ENCODE measurements around the gene SLC5A8.

The SLC5A8 gene, protein sequence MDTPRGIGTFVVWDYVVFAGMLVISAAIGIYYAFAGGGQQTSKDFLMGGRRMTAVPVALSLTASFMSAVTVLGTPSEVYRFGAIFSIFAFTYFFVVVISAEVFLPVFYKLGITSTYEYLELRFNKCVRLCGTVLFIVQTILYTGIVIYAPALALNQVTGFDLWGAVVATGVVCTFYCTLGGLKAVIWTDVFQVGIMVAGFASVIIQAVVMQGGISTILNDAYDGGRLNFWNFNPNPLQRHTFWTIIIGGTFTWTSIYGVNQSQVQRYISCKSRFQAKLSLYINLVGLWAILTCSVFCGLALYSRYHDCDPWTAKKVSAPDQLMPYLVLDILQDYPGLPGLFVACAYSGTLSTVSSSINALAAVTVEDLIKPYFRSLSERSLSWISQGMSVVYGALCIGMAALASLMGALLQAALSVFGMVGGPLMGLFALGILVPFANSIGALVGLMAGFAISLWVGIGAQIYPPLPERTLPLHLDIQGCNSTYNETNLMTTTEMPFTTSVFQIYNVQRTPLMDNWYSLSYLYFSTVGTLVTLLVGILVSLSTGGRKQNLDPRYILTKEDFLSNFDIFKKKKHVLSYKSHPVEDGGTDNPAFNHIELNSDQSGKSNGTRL

GRCh38 chr12:101209319-101210302 lies at the start of gene SLC5A8:
Gene SLC5A8 (minus strand): TSS chr12:101210238. CDS start chr12:101209848, 390 bp downstream.
- FAIRE-seq = no peak

DNA sequence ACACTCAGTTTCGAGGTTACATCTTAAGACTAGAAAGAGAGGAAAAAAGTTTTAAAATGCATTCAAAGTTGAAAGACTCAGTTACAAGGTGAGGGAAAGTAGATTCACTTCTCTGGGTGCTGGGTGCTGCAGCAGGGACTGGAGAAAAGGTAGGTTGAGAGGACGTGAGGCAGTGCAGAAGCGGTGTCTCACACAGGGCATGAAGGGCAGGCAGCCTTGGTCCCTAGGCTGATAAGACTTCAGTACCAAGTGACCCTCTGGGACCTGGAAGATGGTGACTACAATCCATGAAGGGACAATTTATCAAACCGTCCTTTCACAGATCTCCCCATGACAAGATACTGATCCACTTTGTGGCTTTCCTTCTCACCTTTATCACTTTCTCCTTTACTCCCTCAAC lies 47.3 kb upstream of the SLC5A8 start:
- FAIRE-seq = no peak

GRCh38 chr12:101256266-101256665 lies 46.2 kb upstream of the SLC5A8 start:
- FAIRE-seq = no peak

- FAIRE-seq = no peak
Observed at GRCh38 chr12:101243616-101244015, 33.6 kb upstream of the SLC5A8 start.

GRCh38 chr12:101243074-101243473 lies 33.0 kb upstream of the SLC5A8 start:
- no peak for FAIRE-seq

- no peak for FAIRE-seq
Observed at GRCh38 chr12:101238800-101239329, 28.8 kb upstream of the SLC5A8 start.

GRCh38 chr12:101238306-101238705 lies 28.3 kb upstream of the SLC5A8 start:
- no peak for FAIRE-seq

- FAIRE-seq = no peak
Observed at GRCh38 chr12:101235686-101236085, 25.6 kb upstream of the SLC5A8 start.

- no peak for FAIRE-seq
Observed at GRCh38 chr12:101231636-101232035, 21.6 kb upstream of the SLC5A8 start.

DNA sequence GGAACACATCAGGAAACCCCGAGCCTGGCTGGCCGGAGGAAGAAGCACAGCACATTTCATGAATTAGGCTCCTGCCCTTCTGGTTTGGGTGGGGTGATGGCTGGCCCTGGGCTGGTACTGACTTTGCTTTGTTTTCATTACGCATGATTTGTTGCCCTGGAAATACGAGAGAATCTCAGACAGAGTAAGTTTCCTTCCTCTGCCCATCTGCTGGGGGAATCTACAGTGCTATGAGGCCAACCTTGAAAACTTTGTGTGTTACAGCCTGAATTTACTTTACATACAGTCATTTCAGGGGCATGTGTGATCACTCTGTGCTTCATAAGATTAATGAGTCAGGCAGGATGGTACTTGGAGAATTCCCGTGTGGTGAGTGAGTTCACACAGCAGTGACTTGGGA lies 20.5 kb upstream of the SLC5A8 start:
- FAIRE-seq = no peak

- FAIRE-seq = no peak
Observed at GRCh38 chr12:101229841-101230241, 19.8 kb upstream of the SLC5A8 start.

DNA sequence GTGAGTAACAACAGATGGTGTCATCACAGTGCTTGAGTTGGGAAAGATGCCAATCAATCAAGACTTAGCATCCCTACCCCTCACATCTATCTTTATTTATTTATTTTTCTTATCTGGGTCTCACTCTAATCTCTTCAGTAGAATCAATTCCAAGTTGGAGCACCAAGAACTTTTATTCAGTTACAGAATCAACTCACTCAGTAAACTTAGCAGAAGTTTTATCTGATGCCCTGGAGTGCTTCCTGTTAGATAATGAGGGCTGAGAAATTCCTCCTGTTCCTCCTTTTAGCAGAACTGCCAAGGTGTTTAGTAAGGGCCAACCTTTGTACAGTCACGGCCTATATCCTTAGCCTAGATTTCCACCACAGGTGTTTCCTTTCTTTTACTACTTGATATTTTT lies 11.3 kb upstream of the SLC5A8 start:
- no peak for FAIRE-seq

- FAIRE-seq = no peak
Observed at GRCh38 chr12:101216810-101217209, 6.8 kb upstream of the SLC5A8 start.

- FAIRE-seq = no peak
Observed at GRCh38 chr12:101207086-101207780, 2.8 kb downstream of the SLC5A8 start.

DNA sequence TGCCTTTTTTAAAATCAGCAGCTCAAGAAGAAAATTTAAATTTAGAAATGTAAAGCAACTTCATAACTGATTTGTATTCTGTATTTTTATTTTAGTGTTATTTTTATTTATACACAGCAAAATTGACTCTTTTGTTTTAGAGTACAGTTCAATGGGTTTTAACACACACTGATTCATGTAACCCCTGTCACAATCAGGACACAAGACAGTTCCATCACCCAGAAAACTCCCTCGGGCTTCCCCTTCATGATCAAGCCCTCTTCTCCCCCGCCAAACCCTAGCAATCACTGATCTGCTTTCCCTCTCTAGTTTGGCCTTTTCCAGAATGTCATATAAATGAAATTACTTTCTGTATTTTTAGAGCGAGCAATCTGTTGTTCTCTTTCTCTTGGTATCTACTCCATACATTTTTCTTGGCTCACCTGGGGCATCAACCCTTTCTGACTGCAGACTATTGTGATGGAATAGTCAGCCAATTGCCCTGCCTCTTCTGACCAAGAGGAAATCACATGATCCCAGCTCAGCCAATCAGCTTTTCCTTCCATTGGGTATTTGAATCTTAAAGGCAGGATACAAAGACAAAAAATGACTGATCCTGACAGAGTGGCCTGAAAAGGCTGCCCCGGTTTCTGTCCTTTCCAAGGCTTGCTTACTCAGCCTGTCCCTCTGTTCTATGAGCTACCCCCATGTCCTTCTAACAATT lies 5.3 kb downstream of the SLC5A8 start:
- FAIRE-seq = no peak

DNA sequence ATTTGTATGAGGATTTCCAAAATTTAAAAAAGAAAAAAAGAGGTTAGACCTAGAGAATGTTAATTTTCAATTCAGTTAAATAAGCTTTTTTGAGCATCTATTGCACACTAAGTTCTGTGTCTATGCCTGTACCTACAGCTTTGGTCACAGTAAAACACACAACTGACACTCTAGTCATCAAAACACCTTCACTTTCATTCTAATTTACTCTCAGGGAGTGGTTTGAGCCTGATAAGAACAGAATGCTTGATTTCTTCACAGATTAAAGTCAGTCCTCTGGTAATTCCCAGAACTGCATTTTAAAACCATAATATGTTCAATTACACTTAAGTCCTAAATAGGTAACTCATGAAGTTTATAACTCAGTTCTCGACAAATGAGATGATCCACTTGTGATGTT lies 9.2 kb downstream of the SLC5A8 start:
- no peak for FAIRE-seq

DNA sequence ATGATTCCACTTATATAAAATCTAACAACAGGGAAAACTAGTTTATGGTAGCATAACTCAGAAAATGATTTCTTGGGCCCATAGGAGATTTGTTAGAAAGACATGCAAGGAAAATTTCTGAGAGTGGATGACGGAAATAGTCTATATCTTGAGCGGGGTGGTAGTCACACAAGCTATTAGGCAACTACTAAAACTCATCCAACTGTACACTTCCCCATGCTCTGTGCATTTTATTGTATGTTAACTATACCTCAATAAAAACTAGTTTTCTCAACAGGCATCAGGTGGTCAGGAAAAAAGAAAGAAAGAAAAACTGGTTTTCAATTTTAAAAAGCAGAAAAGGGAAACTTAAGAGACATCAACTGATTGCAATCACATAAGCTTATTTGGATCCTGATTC lies 9.9 kb downstream of the SLC5A8 start:
- no peak for FAIRE-seq

GRCh38 chr12:101186291-101186690 lies 23.7 kb downstream of the SLC5A8 start:
- FAIRE-seq = no peak

DNA sequence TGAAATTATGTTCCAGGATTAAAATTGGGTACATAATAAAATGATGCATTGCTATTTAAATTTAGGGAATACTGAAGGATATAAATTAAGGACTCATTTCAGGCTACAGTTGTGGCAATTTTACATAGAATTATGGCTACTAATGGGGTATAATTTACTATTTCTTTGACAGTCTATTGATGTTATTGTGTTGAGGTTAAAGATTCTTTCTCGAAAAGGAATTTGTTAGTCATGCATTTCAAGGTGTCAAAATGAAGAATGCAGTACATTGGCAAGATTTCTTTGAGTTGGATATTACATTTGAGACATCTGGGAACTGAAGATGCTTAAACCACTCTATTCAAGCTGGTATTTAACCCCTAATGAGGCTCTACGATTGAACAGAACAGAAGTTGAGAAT lies 28.3 kb downstream of the SLC5A8 start:
- no peak for FAIRE-seq

DNA sequence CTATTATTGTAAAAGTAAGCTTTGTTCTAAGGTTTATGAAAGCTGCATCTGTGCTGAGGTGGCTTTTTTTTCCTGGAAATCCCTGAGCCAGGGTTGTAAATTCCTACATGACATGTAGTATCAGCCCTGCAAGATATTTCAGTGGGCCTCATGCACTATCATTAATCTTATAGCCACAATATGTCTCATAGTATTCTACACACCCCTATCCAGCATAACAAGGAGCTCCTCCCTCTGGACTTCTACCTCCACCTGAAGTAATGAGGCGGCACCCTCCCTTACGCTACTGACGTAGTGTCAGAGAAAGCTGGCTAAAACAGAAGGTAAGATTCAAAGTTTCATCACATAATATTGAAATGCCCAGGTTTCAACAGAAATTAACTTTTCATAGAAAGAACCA lies 35.5 kb downstream of the SLC5A8 start:
- no peak for FAIRE-seq

GRCh38 chr12:101173197-101173749 lies 36.8 kb downstream of the SLC5A8 start:
- no peak for FAIRE-seq
